Measurements from ENCODE around the gene TCHHL1. TPM values are rescaled to one million over a fixed set of nuclear protein-coding genes. Genes with fewer than 3 reads are reported as not detected.
A peak's percentile ranks its signal among the peaks of the same experiment; 100 is the strongest.

TCHHL1 gene
- total and polyA plus RNA-seq, 2 of the 8 experiments (the other 6 are each of a cell fraction or from before 2014, with no cell fraction given), result not detected

DNA sequence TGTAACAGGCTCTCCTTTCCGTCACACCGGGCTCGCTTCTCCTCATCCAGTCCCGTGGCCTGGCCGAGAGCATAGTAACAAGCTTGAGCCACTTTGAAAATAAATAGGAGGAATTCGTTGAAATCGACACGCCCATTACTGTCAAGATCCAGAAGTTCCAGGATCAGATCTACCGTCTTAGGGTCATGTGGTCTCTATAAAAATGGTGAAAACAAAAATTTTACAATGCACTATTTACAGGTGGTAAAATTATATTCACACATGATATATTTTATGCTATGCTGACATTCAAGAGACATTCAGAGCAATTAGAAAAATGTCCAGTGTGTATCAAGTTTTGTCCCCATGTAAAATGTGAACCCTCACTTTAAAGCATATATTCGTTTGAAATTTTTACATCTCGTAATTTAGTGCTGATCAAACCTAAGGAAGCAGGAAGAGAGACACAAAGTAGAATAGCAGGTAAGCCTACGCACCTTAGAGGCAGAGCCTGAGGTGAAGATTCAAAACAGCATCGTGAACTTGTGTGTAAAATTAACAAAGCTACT, 24.1 kb upstream of the TCHHL1 start:
- Histone ChIP-seq H2BK12ac (ENCODE audit: low read depth, low read length) (no peak overlapping the region), H4K8ac (ENCODE audit: extremely low read depth, insufficient read depth, low read length) (no peak overlapping the region), H3K36me3 (ENCODE audit: control insufficient read depth in 2 of 4, insufficient read depth in 4 of 4, low read length in 3 of 4) (peaks cover 0 to 2% (median 0%) of the 10 kb centered on the region in 4 experiments; a peak in 1 of 8 replicates), H3K79me1 (ENCODE audit: low read depth, low read length) (no peaks in the 10 kb centered on the region), H3K23me2 (ENCODE audit: low read depth, low read length) (peaks cover 20% of the 10 kb centered on the region; the same call in 1 of the 2 replicates), H4K91ac (replicated peaks; ENCODE audit: insufficient read length, low read length) (no peak overlapping the region), H3K18ac (ENCODE audit: extremely low read depth, low read length) (no peak overlapping the region), H3K4ac (replicated peaks; ENCODE audit: insufficient read length, low read depth, low read length) (no peak overlapping the region), H2BK15ac (ENCODE audit: low read length) (no peak overlapping the region), H3K4me2 (ENCODE audit: insufficient read depth in 1 of 2, low read depth in 2 of 2, low read length in 2 of 2) (peak overlapping the region; percentile 55 to 91; a peak in 3 of 4 replicates), H3K56ac (replicated peaks; ENCODE audit: insufficient read length, low read depth, low read length) (no peak overlapping the region), H3K4me1 (replicated peaks in 1 of 4; ENCODE audit: control insufficient read depth in 3 of 4, insufficient read depth in 4 of 4, low read length in 3 of 4) (peaks cover 0 to 11% (median 4%) of the 10 kb centered on the region in 4 experiments; a peak in 5 of 7 replicates), H3K4me3 (ENCODE audit: extremely low read depth in 1 of 4, insufficient read depth in 2 of 4, low read depth in 3 of 4, low read length in 4 of 4) (peak overlapping the region in 2 of 4 experiments; percentile 31 to 44; a peak in 3 of 8 replicates), H3K9ac (replicated peaks in 1 of 4; ENCODE audit: extremely low read depth in 1 of 4, low read depth in 3 of 4, low read length in 3 of 4) (no peak overlapping the region), H2AK5ac (ENCODE audit: low read depth, low read length) (no peak overlapping the region), H2BK5ac (ENCODE audit: low read depth, low read length) (no peak overlapping the region), H2BK120ac (replicated peaks; ENCODE audit: low read depth, low read length) (no peak overlapping the region), H3K23ac (ENCODE audit: insufficient read length) (no peak overlapping the region), H3K9me3 (ENCODE audit: insufficient read depth in 2 of 2, low read depth in 1 of 2, low read length in 1 of 2) (peaks cover 0 to 55% of the 10 kb centered on the region in 2 experiments; a peak in 3 of 4 replicates), H2BK20ac (ENCODE audit: low read length) (no peak overlapping the region), H3K27me3 (replicated peaks in 1 of 4; ENCODE audit: control insufficient read depth in 3 of 4, extremely low read depth in 1 of 4, insufficient read depth in 3 of 4, low read length in 3 of 4) (peaks cover 45 to 65% (median 64%) of the 10 kb centered on the region in 4 experiments), H4K20me1 (replicated peaks in 1 of 2; ENCODE audit: control insufficient read depth in 1 of 2, insufficient read depth in 2 of 2, low read length in 2 of 2) (peaks cover 0 to 3% of the 10 kb centered on the region in 2 experiments), H3K14ac (ENCODE audit: insufficient read length) (no peak overlapping the region), H3K27ac (ENCODE audit: low read depth, low read length) (no peak overlapping the region), H3K79me2 (ENCODE audit: control insufficient read depth in 1 of 2, insufficient read depth in 2 of 2, low read length in 2 of 2) (no peaks in the 10 kb centered on the region), H4K5ac (ENCODE audit: insufficient read length, low read depth, low read length) (no peak overlapping the region), H2AFZ (ENCODE audit: low read length) (no peak overlapping the region)
- DNase-seq (ENCODE audit: low read depth in 1 of 2, low spot score in 2 of 2) (no peak), FAIRE-seq (no peak)
- no peak for TF ChIP-seq SP1 (IDR thresholded peaks at IDR 0.05; ENCODE audit: low read depth, low read length)
- peak; percentile 34 for TF ChIP-seq EZH2 (IDR thresholded peaks at IDR 0.05; ENCODE audit: low read depth, low read length, severe bottlenecking)
- 88% methylated on average over 13 of the region's 13 CpGs; no CpG with 5 or more reads in 1 of the 2 experiments for WGBS, 2 experiments (ENCODE audit: extremely low coverage in 1 of 2, insufficient coverage in 1 of 2, insufficient read length in 1 of 2, insufficient replicate concordance in 2 of 2, low coverage in 1 of 2, low lambda C conversion rate in 2 of 2, missing lambda C conversion rate in 1 of 2)
- CTCF ChIA-PET (ENCODE audit: partially characterized antibody), result interaction anchor here (0.6 to 1.5 kb wide), 5 partner anchors 59 to 512 kb away, joined by 3 to 5 read pairs (median 3); no protein-coding TSS in a partner anchor
- POLR2A ChIA-PET (ENCODE audit: partially characterized antibody), result no interaction called here
